ENCODE data around the gene MED26.

Gene MED26

DNA sequence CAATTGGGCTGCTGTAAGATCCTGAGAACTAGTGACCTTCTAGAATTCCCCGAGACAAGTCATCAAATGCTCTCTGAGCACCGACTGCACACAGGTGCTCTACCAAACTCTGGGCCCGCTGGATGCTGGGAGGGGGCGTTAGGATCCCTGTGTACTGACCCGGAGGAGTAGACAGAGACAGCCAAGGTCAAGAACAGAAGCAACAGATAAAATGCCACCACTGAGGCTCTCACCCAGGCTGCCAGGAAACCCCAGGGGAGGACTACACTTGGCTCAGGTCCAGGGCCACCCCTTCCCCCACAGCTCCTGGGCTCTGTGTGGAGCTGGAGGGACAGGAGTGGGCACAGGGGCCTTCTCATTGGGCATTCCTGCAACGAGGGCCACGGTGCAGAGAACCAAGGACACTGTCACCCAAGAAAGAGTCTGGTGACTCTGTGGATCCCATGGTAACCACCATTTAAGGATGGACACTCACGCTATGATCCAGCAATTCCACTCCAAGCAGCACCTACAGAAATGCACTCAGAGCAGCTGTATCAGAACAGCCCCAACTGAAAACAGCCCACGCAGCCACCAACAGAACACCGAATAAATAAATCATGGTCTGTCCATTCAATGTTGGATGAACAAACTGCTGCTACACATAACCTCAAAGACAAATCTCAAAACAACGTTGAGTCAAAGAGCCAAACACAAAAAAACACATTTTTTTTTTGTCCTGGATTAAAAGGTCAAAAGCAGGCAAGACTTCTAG is 39.0 kb downstream of the MED26 start:
- DNase-seq (ENCODE audit: low spot score) = no peak

DNA sequence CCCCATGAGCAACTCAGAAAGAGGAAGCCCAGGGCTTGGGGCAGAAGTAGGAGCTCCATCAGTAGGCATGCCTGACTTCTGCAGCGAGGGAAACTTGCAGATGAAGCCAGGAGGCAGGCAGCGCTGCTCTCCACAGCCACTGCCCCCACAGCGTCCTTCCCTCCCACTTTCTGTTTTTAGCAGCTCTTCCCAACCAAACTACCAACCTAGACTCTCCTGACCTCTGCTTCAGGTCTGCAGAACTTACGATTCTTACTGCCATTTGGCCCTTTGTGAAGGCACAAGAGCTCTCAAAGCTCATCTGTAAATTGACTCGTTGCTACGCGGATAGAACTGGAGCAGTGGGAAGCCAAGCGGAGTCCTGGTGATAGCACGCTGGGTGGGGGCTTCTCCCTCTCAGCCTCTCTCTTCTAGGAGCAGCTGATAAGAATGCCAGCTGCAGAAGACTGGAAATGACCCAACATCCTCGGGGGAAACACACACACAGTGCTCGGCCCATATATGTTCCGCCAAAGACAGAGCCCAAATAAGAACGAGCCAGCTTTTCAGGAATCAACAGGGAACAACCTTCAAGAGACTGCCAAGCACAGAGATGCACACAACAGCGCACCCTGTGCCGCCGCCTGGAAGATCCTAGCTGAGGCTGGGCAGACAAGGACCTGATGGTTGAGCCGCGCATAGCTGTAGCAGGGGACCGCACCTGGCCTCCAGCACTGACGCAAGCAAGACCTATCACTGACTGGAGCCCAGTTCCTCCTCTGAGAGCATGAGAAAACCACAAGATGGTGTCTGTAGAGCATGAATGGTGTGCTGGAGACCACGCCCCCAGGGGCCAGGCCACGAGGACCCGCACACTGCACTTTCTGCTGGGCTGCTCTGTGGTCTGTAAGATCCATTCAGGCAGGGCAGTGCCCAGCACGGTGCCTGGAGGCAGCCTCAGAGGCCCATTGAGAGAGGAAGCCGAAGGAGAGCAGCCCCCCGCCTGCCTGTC is 39.9 kb downstream of the MED26 start:
- no peak for DNase-seq (ENCODE audit: low spot score)

DNA sequence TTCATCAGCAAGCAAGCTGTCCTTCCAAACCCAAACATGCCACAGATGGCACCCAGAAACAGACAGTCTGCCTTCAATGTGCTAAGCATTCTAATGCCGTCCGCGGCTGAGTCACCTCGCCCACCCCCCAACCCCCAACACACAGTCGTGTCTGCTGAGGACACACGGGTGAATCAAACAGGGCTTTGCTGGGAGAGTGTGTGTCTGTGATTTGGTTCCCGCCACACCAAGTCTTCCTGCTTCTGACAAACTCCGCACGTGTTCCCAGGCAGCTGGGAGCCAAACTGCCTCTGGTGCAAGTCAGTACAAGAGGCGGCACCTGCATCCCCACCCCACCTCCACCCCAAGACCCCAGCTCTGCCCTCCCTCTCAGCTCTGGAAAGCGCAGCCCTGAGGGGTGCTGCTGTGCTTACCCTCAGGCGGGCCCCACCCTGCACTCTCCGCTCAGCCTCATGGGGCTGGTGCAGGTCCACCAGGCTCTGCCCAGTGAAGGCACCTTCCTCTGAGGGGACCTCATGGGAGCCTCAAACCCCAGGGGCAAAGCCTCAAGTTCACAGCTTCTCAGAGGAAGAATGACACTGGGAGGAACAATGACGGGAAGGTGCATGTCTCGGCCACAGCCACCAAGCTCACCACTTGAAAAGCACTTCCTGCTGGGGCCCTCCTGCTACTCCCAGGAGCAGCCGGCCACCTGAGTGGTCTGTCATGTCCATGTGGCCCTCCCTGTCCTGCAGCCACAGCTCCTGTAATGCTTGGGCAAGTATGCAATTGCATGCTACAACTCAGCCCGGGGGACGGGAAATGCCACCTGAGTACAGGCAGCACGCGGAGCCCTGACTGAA is 40.8 kb downstream of the MED26 start:
- DNase-seq (ENCODE audit: low spot score) = no peak

DNA sequence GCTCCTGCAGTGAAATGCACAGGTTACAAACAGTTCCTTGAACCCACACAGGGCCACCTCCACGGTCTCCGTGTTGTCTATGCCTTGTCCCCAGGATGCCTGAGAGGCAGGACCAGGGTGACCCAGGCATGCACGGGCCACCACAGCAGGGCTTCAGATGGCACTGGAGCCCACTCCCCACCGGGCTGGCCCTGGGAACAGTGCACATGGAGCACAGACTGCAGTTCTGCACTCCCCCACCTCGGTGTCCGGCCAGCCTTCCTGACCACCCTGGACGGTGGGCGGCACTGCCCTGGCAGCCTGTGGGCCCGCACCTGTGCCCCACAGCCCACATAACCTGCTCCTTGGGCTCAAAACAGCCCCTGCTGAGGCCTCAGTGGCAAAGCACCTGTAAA is 41.5 kb downstream of the MED26 start:
- no peak for DNase-seq (ENCODE audit: low spot score)

DNA sequence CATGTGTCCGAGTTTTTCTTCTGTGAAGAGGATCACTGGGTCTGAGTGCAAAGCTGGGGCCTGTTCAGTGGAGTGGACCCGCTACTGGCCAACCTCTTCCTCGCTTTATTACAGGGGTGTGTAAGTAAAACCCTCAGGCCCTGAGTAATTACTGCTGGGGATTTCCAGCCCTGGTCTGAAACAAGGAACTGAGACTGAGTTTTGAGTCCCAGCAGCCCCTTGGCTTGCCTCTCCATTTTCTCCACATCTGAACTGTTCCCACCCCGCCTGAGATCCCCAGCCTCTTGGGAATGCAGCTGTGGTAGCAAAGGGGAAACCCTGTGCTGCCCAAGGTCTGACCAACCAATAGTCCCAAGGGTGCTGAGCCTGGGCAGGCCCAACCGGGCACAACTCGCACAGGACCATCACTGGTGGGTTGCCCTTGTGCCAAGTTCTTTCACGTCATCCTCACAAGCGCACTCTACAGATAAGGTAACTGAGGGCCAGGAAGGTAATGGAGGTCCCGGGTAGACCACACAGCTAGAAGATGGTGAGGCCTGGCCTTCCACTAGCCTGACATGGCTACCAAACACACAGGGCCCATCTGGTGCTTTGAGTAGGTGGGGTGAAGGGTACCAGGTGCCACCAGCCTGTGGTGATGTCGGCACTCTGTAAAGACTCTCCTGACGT is 42.1 kb downstream of the MED26 start:
- no peak for DNase-seq (ENCODE audit: low spot score)

DNA sequence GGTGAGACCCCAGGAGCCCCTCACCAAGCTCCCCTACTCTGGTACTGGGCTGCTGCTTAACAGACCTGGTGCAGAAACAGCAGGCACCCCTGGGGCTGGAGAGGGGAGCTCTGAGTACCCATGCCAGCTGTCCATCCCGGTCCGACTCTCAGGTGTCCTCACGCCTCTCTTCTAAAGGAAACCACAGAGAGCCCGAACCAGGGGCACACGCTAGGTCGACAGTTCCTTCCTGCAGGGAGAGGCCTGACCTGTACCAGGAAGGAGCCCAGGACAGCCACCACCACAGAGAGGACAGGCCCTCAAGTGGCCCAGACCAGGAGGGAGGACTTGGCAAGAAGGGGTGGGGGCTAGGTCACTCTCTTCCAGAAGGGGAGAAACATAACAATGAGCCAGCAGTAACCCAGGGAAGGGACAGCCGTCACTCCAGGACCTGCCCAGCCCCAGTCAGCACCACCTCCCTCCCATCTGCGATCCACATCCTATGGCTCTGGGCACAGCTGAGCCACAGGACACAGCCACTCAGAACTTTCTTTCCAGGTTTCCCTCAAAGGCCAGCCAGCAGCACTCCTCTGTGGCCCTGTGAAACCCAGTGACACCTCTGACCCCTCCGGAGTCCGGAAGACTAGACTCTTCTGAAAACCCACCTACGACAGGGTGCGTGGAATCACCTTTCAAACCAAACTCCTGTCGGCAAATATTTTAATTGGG is 42.8 kb downstream of the MED26 start:
- no peak for DNase-seq (ENCODE audit: low spot score)

DNA sequence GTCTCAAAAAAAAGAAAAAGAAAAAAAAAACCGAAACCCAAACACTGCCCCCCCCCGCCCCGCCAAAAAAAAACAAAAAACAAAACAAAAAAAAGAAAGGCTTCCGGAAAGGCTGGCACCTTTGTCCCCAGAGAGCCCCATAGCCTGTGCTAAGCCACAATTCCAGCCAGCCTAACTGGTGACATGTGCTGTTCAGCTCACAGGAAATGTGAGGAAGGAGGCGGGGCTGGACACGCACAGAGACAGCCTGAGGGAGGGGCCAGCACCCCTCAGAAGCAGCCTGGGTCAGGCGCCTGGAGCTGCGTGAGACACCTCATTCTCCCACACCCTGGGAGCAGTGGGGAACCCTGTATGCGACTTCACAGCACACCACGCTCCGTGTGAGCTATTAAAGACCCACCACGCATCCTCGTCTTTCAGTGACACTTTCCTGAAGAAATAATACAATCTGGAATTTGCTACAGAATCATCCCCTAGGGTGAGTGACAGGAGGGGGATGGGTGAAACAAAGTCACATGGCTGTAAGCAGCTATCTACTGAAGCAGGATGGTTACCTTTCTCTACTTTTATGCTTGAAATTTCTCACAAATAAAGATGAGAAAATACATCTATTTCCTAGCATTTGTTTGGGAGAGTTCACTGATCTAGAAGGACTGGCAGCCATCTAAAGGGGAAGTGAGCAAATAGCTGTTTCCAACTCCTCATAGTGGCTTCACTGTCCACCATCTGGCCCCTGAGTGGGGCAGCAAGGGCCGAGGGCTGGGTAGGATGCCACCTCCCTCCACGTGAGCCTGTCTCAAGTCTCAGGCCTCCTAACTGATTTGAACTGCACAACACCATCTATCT is 43.5 kb downstream of the MED26 start:
- peak; percentile 80 for DNase-seq (ENCODE audit: low spot score)

DNA sequence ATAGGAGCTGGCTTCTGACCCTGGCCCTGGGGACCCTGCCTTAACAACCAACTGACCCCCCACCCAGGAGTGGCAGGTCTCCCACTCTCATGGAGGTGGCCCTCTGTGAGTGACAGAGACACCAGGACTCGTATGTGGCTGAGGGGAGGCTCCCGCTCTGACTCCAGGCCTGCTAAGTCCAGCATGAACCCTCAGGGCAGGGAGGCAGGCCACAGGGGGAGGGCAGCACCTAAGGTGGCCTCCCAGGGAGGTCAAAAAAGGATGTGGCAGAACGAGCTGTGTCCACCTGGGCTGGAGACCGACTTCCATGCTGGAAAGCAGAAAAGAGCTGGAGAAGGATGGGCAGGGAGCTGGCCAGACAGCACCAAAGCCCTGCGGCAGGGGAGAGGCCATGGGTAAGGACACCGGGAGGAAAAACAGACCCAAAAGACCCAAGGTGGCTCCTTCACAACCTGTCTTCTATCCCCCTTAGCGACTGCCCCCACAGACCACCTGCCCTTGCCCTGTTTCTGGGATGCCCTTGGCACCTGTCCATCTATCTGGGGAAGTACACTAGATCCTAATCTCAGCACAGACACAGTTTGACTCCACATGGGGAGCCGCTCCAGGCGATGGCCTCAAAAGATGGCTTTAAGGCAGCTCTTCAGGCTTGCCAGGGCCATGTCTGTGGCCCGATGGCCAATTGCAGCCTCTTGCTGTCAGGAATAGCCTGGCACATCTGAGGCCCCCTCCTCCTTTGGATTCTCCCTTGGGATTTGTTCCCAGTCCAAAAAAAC is 45.3 kb downstream of the MED26 start:
- DNase-seq (ENCODE audit: low spot score) = no peak

DNA sequence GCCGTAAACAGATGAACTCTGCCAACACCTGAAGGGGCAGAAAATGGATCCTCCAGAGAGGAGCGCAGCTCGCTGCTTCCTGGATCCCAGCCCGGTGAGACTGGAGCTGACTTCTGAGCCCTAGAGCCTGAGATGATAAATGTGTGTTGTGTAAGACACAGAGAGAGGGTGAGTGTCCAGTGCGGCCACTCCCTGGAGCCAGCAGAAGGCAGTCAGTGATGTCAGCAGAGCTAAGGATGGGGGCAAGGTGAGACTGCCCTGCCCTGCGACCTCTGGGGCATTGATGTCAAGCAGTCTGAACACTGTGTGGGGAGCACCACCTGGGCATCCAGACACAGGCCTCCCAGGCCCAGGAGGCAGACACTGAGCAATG is 46.0 kb downstream of the MED26 start:
- DNase-seq (ENCODE audit: low spot score) = no peak

DNA sequence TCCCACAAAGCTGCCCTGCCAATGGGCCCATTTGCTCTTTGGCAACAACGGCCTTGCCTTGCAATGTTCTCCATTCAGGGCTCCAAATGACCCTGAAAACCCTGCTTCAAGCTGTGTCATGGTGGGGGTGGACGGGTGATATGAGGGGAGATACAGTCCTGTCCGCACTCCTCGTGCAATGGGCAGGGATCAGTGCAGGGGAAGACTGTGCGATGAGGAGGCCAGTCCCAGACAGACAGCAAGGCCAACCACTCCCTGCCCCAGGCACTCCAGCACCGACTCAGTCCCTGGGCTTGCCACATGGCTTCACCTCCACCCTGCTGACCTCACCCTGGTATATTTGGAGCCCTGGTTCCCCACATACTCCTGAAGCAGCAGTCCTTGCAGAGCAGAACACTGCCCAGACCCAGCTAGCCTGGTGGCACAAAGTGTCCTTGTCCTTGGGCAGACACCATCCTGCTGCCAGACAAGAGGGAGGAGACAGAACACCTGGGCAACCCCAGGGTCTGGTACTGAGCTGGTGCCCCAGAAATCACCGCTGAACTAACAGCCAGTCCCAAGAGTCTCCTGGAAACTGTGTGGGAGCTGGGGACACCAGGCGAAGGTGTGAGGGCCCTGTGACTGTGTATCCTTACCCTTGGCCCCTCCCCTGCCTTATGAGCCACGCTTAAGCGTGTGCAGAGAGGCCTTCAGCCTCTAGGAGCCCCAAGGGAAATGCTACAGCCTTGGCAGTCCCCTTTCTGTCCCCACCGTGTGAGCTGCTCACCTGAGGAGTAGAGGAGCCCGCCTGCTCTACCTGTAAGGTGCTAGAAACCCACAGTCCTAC is 46.6 kb downstream of the MED26 start:
- DNase-seq (ENCODE audit: low spot score) = no peak

DNA sequence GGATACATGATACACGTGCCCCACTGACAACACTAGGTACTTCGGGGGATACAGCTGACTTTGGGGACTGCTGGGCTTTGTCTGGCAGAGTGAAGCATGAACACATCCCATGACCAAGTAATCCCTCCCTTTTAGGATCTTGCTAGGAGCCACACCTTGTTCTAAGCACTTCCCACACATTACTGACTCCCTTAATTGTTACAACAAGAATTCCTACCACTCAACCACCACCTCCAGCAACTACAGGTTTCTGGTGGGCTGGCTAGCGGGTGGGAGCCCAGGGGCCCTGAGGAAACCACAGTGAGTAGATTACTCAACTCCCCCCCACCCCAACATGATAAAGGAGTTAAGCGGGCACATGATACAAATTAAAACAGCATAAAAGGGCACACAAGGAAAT is 48.6 kb downstream of the MED26 start:
- DNase-seq (ENCODE audit: low spot score) = no peak

DNA sequence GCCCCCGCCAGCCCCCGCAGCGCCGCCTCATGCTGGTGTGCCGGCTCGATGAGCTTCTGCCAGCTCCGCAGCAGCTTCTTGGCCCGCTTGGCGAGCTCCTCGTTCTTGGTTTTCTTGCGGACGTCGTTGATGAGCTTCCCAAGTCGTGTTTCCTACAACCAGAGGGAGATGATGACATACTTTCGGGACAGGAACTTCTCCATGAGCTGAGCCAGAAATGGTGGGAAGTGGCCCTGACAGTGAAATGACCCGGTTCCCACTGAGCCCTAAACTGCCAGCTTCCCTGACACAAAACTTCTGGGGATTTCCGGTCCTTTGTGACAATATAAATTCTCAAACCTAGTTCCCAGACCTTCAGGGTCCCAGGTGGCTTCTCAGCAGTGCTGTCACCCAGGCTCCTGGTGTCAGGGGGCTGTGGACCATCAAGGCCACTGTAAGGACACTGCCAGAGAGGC is 50.4 kb downstream of the MED26 start:
- DNase-seq (ENCODE audit: low spot score) = no peak

DNA sequence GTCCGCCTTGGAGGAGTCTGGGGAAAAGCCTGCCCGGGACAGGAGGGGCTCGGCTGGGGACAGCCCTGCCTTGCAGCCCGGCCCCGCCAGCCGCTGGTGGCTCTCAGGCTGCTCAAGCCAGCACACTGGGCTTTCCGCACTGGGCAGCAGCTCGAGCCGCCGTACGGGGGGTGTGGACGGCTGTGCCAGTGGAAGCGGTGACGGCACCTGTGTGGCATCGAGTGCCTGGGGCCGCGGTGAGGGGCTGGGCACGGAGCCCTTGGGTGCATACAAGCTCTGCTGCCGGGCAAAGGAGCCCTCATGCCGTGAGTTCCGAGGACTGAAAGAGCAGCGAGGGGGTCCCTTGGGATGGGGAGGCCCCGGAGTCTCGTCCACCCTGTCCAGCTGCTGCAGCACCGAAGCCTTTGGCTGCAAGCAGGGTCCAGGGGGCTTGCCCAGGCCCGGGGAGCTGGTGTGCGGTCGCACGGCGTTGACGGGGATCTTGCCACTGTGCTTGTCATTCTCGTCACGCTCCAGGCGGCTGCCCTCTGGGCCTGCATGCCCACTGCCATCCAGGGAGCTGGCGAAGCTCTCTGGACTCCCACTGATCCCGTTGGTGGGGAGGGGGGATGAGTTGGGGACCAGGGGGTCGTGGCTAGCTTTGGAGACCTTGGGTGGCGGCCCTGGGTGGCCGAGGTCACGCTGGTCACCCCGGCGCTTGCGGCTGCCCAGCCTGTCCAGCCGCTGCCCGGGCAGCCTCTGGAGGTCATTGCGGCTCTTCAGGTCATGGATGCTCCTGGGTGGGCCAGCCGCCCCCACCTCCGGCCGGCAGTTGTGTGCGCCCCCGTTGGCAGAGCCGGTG is 51.1 kb downstream of the MED26 start:
- DNase-seq (ENCODE audit: low spot score) = no peak

DNA sequence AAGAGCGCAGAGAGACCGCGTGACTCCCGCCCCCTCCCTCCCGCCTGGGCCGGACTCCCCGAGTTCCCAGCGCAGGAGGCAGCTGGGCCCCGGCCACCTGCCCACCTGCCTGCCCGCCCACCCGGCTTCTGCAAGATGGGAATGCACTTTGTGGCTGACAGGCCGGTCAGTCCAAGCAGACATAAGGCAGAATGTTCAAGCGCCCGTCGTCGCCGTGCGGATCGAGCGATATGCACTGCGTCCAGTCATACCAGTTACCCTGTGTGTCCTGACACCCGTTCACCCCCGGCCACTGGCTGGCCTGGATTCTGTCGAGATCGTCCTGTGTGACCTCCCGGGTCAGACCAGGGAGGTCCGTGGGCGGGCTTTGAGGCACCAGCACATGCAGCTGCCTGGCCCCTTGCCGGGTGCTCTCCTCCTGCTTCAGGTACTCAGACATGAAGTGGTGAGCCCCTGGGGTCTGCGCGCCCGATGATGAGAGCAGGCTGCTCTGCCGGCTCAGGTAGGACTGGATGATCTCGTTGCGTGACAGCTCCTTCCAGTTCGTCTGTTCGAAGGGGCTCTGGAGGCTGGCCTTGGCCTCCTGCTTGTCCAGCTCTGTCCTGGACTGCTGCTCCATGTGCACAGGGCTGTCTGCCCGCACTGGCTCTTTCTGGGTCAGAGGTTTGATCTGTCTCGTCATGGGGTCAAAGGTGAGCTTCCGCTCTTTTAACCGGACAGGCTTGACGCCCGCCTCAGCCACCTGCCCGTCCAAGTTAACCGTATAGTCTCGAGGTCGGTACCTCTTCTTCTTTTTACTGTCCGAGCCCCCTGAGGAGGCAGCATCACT is 51.9 kb downstream of the MED26 start:
- no peak for DNase-seq (ENCODE audit: low spot score)

DNA sequence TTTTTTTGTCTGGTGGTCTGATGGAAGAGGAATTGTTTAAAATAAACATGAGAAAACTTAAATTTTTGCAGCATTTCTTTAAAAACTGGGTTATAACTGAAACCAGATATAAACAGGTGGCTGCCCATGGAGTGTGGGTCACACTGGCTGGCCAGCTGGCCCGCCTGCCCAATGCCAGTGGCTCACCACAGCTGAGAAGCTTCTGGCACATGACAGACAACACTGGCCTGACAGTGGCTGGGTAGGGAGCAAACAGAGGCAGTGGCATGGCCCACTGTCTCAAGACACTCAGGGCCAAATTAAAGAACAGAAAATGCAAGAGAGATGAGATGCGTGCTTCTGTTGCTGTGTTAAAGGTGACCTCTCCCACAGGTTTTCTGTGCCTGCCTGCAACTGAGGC is 52.7 kb downstream of the MED26 start:
- DNase-seq (ENCODE audit: low spot score) = no peak

DNA sequence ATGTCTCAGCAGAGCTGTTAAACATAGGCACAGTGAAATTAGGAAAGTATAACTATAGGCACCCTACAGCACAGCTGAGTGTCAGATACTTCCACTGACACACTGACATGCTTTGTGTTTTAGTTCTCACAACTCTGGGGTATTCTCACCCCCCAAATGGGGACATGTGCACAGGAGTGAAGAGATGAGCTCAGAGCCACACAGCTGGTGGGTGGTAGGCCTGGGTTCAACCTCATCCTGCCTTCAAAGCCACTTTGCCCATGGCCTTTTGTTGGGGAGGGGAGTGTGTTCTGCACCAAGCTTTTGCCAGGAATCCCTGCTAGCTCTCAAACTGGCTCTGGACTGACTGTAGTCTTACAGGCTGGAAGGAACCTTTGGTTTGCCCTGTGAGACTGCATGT is 54.1 kb downstream of the MED26 start:
- no peak for DNase-seq (ENCODE audit: low spot score)

DNA sequence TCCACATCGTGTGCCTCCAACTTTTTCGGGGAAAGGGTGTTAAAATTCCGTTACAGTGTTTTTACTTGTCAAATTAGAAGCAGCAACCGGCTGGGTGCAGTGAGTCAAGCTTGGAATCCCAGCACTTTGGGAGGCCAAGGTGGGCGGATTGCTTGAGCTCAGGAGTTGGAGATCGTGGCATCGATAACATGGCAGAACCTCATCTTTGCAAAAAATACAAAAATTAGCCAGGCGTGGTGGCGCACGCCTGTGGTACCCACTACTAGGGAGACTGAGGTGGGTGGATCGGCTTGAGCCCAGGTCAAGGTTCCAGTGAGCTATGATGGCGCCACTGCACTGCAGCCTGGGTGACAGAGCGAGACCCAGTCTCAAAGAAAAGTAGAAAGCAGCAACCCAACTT is 54.7 kb downstream of the MED26 start:
- no peak for DNase-seq (ENCODE audit: low spot score)

All from RKO (cell line).